ENCODE data around the gene TRIM71. TPM values are rescaled to one million over a fixed set of nuclear protein-coding genes. Genes with fewer than 3 reads are reported as not detected.

The TRIM71 gene
- total RNA-seq, 1 donor from 2014 or later = not detected

GRCh38 chr3:32865383-32865782 lies 47.6 kb downstream of the TRIM71 start:
- Mint-ChIP-seq H3K27me3 (no peaks in the 10 kb centered on the region), H3K4me3 (no peak overlapping the region), H3K4me1 (no peaks in the 10 kb centered on the region), H3K36me3 (ENCODE audit: low read depth) (no peaks in the 10 kb centered on the region), H3K9me3 (no peaks in the 10 kb centered on the region), H3K27ac (no peak overlapping the region)
- DNase-seq (no peak), ATAC-seq (ENCODE audit: low read depth) (no peak)
- ChIA-PET CTCF (no interaction called here), POLR2A (no interaction called here)
- no peak for TF ChIP-seq CTCF (IDR thresholded peaks at IDR 0.05)
- intact Hi-C loops (cut with micrococcal nuclease) = no loop called here

DNA sequence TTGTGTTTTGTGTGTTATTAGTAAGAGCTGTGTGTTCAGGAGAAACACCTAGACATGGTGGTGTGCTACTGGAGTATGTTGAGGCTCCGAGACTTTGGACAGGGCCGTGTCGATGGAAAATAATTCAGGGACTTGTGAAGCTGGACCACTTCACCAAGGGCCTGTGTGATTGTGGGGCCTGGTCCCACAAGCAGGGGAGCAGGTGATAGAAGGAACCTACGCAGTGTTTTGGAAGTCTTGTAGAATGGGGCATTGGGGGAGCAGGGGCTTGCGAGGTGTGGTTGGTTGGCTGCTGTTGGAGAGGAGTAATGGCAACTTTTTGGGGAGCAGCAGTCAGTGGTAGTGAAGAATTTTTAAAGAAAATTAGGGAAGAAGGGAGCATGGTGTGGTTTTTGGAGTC lies 48.7 kb downstream of the TRIM71 start:
- H3K9me3 Mint-ChIP-seq = no peaks in the 10 kb centered on the region
- no peaks in the 10 kb centered on the region for H3K27me3 Mint-ChIP-seq
- ChIA-PET POLR2A (no interaction called here), CTCF (no interaction called here)
- no peak for ATAC-seq (ENCODE audit: low read depth)
- DNase-seq = no peak
- H3K4me1 Mint-ChIP-seq = no peaks in the 10 kb centered on the region
- no peak for TF ChIP-seq CTCF (IDR thresholded peaks at IDR 0.05)
- no peak overlapping the region for H3K27ac Mint-ChIP-seq
- intact Hi-C loops (cut with micrococcal nuclease) = no loop called here
- H3K4me3 Mint-ChIP-seq = no peak overlapping the region
- no peaks in the 10 kb centered on the region for H3K36me3 Mint-ChIP-seq (ENCODE audit: low read depth)

GRCh38 chr3:32867954-32868353 lies 50.2 kb downstream of the TRIM71 start:
- Mint-ChIP-seq H3K4me1 (no peaks in the 10 kb centered on the region), H3K9me3 (no peaks in the 10 kb centered on the region), H3K27ac (no peak overlapping the region), H3K36me3 (ENCODE audit: low read depth) (no peaks in the 10 kb centered on the region), H3K4me3 (no peak overlapping the region), H3K27me3 (no peaks in the 10 kb centered on the region)
- intact Hi-C loops (cut with micrococcal nuclease) = no loop called here
- POLR2A ChIA-PET = no interaction called here
- ATAC-seq (ENCODE audit: low read depth) (no peak), DNase-seq (no peak)
- no peak for TF ChIP-seq CTCF (IDR thresholded peaks at IDR 0.05)
- CTCF ChIA-PET = no interaction called here

DNA sequence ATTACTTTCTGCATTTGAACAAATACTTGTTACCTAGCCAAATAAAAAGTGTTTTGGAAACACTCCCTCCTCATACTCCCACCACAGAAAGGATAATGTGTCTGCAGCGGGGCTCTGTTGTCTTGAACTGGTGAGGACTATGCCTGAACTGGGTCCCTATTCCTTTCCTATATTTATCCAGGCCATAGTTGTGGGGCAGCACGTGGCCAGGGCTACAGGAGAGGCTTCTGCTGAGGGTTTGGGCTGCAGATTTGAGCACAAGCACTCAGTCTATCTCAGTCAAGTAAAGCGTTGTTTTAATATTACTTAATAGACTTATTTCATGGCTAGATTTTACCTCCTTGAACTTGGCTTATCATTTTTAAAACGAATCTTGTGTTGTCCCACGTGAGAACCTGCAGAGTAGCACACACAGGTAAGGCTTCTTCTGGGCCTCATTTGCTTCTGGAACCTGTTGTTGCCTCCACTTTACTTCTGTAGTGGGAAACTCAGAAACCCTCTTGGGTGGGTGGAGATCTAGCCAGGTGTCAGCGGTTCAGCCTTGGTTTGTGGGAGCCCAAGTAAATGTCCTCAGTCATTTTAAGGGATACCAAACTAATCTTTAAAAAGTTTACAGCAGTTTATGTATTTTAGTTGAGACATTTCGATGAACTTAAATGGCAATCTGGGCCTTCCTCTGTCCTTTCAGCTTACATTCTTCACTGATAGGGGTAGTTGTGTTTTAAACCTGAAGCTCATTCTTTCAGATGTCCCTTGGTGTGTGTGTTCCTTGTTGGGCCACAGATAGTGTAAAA lies 51.1 kb downstream of the TRIM71 start:
- ATAC-seq (ENCODE audit: low read depth) (no peak), DNase-seq (no peak)
- H3K27ac Mint-ChIP-seq = no peak overlapping the region
- ChIA-PET POLR2A (no interaction called here), CTCF (no interaction called here)
- peaks cover 4% of the 10 kb centered on the region for H3K27me3 Mint-ChIP-seq
- no peak for TF ChIP-seq CTCF (IDR thresholded peaks at IDR 0.05)
- no peaks in the 10 kb centered on the region for H3K9me3 Mint-ChIP-seq
- H3K36me3 Mint-ChIP-seq (ENCODE audit: low read depth) = no peaks in the 10 kb centered on the region
- intact Hi-C loops (cut with micrococcal nuclease) = no loop called here
- H3K4me1 Mint-ChIP-seq = no peaks in the 10 kb centered on the region
- H3K4me3 Mint-ChIP-seq = no peak overlapping the region

- no peaks in the 10 kb centered on the region for H3K36me3 Mint-ChIP-seq (ENCODE audit: low read depth)
- no peak overlapping the region for H3K27ac Mint-ChIP-seq
- H3K4me3 Mint-ChIP-seq = no peak overlapping the region
- intact Hi-C loops (cut with micrococcal nuclease) = no loop called here
- ATAC-seq (ENCODE audit: low read depth) (no peak), DNase-seq (no peak)
- H3K27me3 Mint-ChIP-seq = peaks cover 5% of the 10 kb centered on the region
- CTCF ChIA-PET = no interaction called here
- H3K4me1 Mint-ChIP-seq = no peaks in the 10 kb centered on the region
- no peak for TF ChIP-seq CTCF (IDR thresholded peaks at IDR 0.05)
- H3K9me3 Mint-ChIP-seq = no peaks in the 10 kb centered on the region
- POLR2A ChIA-PET = no interaction called here
Observed at GRCh38 chr3:32869513-32870047, 51.8 kb downstream of the TRIM71 start.
